ENCODE measurements around the gene BDKRB2.

GRCh38 chr14:96213871-96214465, 9.3 kb downstream of the BDKRB2 start:
- TF ChIP-seq RARB (CRISPR knock-in tag; IDR thresholded peaks at IDR 0.05) (no peak), ZFP3 (CRISPR knock-in tag; IDR thresholded peaks at IDR 0.05) (no peak), POU6F1 (CRISPR knock-in tag; IDR thresholded peaks at IDR 0.05; ENCODE audit: borderline replicate concordance, low read depth) (no peak)

All from SK-N-SH treated with all-trans-retinoic acid at 6 μM for 48 hours (cell line).